Measurements from ENCODE around the gene ABCA9. TPM values are rescaled to one million over a fixed set of nuclear protein-coding genes. Genes with fewer than 3 reads are reported as not detected.

ABCA9 gene
- total and polyA plus RNA-seq, 9 of the 15 experiments (the other 6 are each of a cell fraction or from before 2014, with no cell fraction given) = 0.04 TPM; not detected in 8

- peak; percentile 75 for TF ChIP-seq CCNT2 (IDR thresholded peaks at IDR 0.05; ENCODE audit: borderline replicate concordance, extremely low read depth, insufficient read length, low read depth, low read length)
- no peak for TF ChIP-seq ZNF253 (CRISPR knock-in tag; conservative IDR thresholded peaks at IDR 0.05)
- no peak for TF ChIP-seq PTTG1 (tag; IDR thresholded peaks at IDR 0.05; ENCODE audit: low read depth)
- TF ChIP-seq POLR2A (conservative IDR thresholded peaks at IDR 0.05) = peak; percentile 62; the same call in 1 of the 2 replicates
- no peak for TF ChIP-seq ZNF431 (CRISPR knock-in tag; IDR thresholded peaks at IDR 0.05)
- TF ChIP-seq ATF3 (IDR thresholded peaks at IDR 0.05) = 0 out of 2 replicates have a peak, but pooled peaks have one; percentile 29
- TF ChIP-seq ATF3 (CRISPR knock-in tag; conservative IDR thresholded peaks at IDR 0.05) = no peak
- no peak for TF ChIP-seq MTF1 (CRISPR knock-in tag; IDR thresholded peaks at IDR 0.05; ENCODE audit: borderline replicate concordance)
- TF ChIP-seq ZNF239 (CRISPR knock-in tag; IDR thresholded peaks at IDR 0.05) = peak; percentile 65
- no peak for TF ChIP-seq PHB (CRISPR knock-in tag; IDR thresholded peaks at IDR 0.05)
- TF ChIP-seq EP300 (IDR thresholded peaks at IDR 0.05; ENCODE audit: low read length) = peak; percentile 98
- TF ChIP-seq SMAD3 (CRISPR knock-in tag; conservative IDR thresholded peaks at IDR 0.05) = peak; percentile 82; the same call in 1 of the 2 replicates
- peak in 1 of 2 experiments; percentile 46; a peak in 1 of 4 replicates for TF ChIP-seq NRF1 (conservative IDR thresholded peaks at IDR 0.05 in 1 of 2, IDR thresholded peaks at IDR 0.05 in 1 of 2)
- TF ChIP-seq SAFB (IDR thresholded peaks at IDR 0.05; ENCODE audit: borderline replicate concordance, low read depth, low read length) = no peak
- TF ChIP-seq HEY1 (CRISPR knock-in tag; IDR thresholded peaks at IDR 0.05; ENCODE audit: borderline replicate concordance) = no peak
- TF ChIP-seq BHLHE40 (IDR thresholded peaks at IDR 0.05; ENCODE audit: low read length) = peak; percentile 64; the same call in 1 of the 2 replicates
- TF ChIP-seq E2F3 (CRISPR knock-in tag; IDR thresholded peaks at IDR 0.05) = peak; percentile 85; the same call in 1 of the 2 replicates
- TF ChIP-seq ZNF23 (CRISPR knock-in tag; IDR thresholded peaks at IDR 0.05) = peak; percentile 12; the same call in 1 of the 2 replicates
- TF ChIP-seq ELK3 (CRISPR knock-in tag; IDR thresholded peaks at IDR 0.05) = no peak
- peak; percentile 81 for TF ChIP-seq GATA2 (CRISPR knock-in tag; IDR thresholded peaks at IDR 0.05)
- TF ChIP-seq SRSF9 (IDR thresholded peaks at IDR 0.05; ENCODE audit: borderline replicate concordance, low read depth, low read length) = no peak
- no peak; the same call in 1 of the 2 replicates for TF ChIP-seq ZBTB17 (CRISPR knock-in tag; IDR thresholded peaks at IDR 0.05)
- TF ChIP-seq, protein P1, sequence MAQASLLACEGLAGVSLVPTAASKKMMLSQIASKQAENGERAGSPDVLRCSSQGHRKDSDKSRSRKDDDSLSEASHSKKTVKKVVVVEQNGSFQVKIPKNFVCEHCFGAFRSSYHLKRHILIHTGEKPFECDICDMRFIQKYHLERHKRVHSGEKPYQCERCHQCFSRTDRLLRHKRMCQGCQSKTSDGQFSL (CRISPR knock-in tag; IDR thresholded peaks at IDR 0.05) = no peak
- TF ChIP-seq, protein P1 (tag; IDR thresholded peaks at IDR 0.05) = no peak; a peak in 1 of 4 replicates
- TF ChIP-seq FOXP1 (CRISPR knock-in tag; IDR thresholded peaks at IDR 0.05) = no peak
- TF ChIP-seq KLF1 (tag; IDR thresholded peaks at IDR 0.05) = no peak
- peak; percentile 65; the same call in 1 of the 2 replicates for TF ChIP-seq NFRKB (IDR thresholded peaks at IDR 0.05; ENCODE audit: low read depth)
- TF ChIP-seq KDM1A (IDR thresholded peaks at IDR 0.05) = peak; percentile 64 to 76; a peak in 3 of 4 replicates
- peak; percentile 99 for TF ChIP-seq ZNF316 (IDR thresholded peaks at IDR 0.05)
- no peak for TF ChIP-seq NFXL1 (CRISPR knock-in tag; IDR thresholded peaks at IDR 0.05)
- TF ChIP-seq ZNF384 (IDR thresholded peaks at IDR 0.05; ENCODE audit: low read depth, low read length) = peak; percentile 52; the same call in 1 of the 2 replicates
Measured at GRCh38 chr17:69093279-69093789, 32.6 kb upstream of the ABCA9 start (continued).
